Chondrocyte (in vitro differentiated cells): ENCODE results near the gene DHCR7. TPM values are rescaled to one million over a fixed set of nuclear protein-coding genes. Genes with fewer than 3 reads are reported as not detected.

ENCODE experiments used
- DNase-seq: peaks from one replicate; pipeline ENCODE4 v3.0.0; 2021; ENCODE audit warnings: mixed read lengths, low spot score
- H3K27ac Mint-ChIP-seq: one replicate; pipeline ENCODE4 v1.8.0; 2021; ENCODE audit warnings: mild to moderate bottlenecking, moderate library complexity, mixed read lengths; ENCODE audit not compliant: unreplicated experiment
- H3K27me3 Mint-ChIP-seq: 2 replicates; pipeline ENCODE4 v1.8.0; 2021; ENCODE audit warnings: low read depth, mixed read lengths
- H3K36me3 Mint-ChIP-seq: 2 replicates; pipeline ENCODE4 v1.8.0; 2021; ENCODE audit warnings: low read depth, mixed read lengths
- H3K4me1 Mint-ChIP-seq: 2 replicates; pipeline ENCODE4 v1.8.0; 2021; ENCODE audit warnings: low read depth, mild to moderate bottlenecking, mixed read lengths
- H3K4me3 Mint-ChIP-seq: one replicate; pipeline ENCODE4 v1.8.0; 2021; ENCODE audit warnings: mild to moderate bottlenecking, moderate library complexity, mixed read lengths; ENCODE audit not compliant: unreplicated experiment
- H3K9me3 Mint-ChIP-seq: 2 replicates; pipeline ENCODE4 v1.8.0; 2021; ENCODE audit warnings: low read depth, mixed read lengths
- CTCF ChIP-seq: fragments of 200-600 bp; sonication (generic); IDR thresholded peaks from 2 replicates; pipeline ENCODE4 v1.5.0; 2021; ENCODE audit warnings: antibody characterized with exemption, mild to moderate bottlenecking, moderate library complexity
- microRNA-seq: library from miRNA; unstranded; fragments of <30 nt; microRNA quantifications from one replicate; pipeline ENCODE4 v1.2.0, GENCODE V29; 2020; ENCODE audit warnings: borderline number of aligned reads
- total RNA-seq: library from RNA; stranded (reverse); gene quantifications from 3 replicates; pipeline ENCODE4 v1.2.1, GENCODE V29; 2021

The DHCR7 gene
- total RNA-seq, 1 donor from 2014 or later, result 57.5 TPM

GRCh38 chr11:71387784-71388636, 60.2 kb downstream of the DHCR7 start:
- Mint-ChIP-seq H3K9me3 (peaks cover 4% of the 10 kb centered on the region), H3K36me3 (peaks cover 3% of the 10 kb centered on the region), H3K4me1 (no peaks in the 10 kb centered on the region), H3K27me3 (peaks cover 63% of the 10 kb centered on the region), H3K27ac (no peak overlapping the region), H3K4me3 (no peak overlapping the region)
- no peak for TF ChIP-seq CTCF
- DNase-seq, result no peak

DNA sequence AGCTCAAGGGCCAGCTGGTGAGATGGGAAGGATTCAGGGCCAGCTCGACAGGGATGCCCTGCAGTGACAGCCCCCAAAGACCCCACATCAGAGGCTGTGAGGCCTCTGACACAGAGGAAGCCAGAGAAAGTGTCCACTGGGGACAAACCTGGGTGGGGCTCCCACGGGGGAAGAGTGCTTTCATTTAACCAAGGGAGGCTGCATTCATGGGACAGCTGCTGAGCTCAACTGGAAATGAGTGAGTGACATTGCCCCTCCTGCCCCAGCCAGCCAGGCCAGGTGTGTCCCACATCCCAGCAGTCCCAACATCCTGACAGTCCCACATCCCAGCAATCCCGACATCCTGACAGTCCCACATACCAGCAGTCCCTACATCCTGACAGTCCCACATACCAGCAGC, 61.0 kb downstream of the DHCR7 start:
- H3K4me3 Mint-ChIP-seq, result no peak overlapping the region
- no peak overlapping the region for H3K27ac Mint-ChIP-seq
- no peak for TF ChIP-seq CTCF
- peaks cover 6% of the 10 kb centered on the region for H3K9me3 Mint-ChIP-seq
- peaks cover 3% of the 10 kb centered on the region for H3K36me3 Mint-ChIP-seq
- H3K27me3 Mint-ChIP-seq, result peaks cover 59% of the 10 kb centered on the region
- DNase-seq, result no peak
- H3K4me1 Mint-ChIP-seq, result no peaks in the 10 kb centered on the region

DNA sequence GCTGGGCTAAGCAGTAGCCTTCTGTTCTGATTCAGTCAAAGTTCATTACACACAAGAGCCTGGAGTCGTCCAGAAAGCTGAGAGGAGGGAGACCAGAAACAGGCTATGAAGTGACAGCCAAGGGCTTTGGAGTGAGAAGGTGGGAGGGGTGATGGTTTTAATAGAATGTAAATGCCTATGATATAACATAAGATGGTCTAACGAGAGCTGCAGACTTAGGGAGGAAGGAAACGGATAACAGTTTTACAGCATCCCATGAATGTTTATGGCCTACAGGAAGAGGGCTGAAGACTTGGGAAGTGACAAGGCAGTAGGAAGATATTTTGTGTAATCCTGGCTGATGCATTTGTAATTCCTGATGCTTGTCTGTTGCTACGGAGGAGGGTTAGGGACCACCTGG, 62.0 kb downstream of the DHCR7 start:
- TF ChIP-seq CTCF, result no peak
- Mint-ChIP-seq H3K36me3 (peaks cover 3% of the 10 kb centered on the region), H3K4me3 (no peak overlapping the region), H3K27ac (no peak overlapping the region), H3K9me3 (peaks cover 9% of the 10 kb centered on the region), H3K27me3 (peaks cover 53% of the 10 kb centered on the region), H3K4me1 (no peaks in the 10 kb centered on the region)
- DNase-seq, result no peak

- Mint-ChIP-seq H3K36me3 (peaks cover 3% of the 10 kb centered on the region), H3K27ac (no peak overlapping the region), H3K4me1 (no peaks in the 10 kb centered on the region), H3K27me3 (peaks cover 43% of the 10 kb centered on the region), H3K4me3 (no peak overlapping the region), H3K9me3 (peaks cover 9% of the 10 kb centered on the region)
- TF ChIP-seq CTCF, result no peak
- no peak for DNase-seq
Measured at GRCh38 chr11:71385091-71385490, 63.1 kb downstream of the DHCR7 start.

GRCh38 chr11:71384561-71384960, 63.6 kb downstream of the DHCR7 start:
- peaks cover 38% of the 10 kb centered on the region for H3K27me3 Mint-ChIP-seq
- no peaks in the 10 kb centered on the region for H3K4me1 Mint-ChIP-seq
- no peak for TF ChIP-seq CTCF
- H3K9me3 Mint-ChIP-seq, result peaks cover 9% of the 10 kb centered on the region
- H3K27ac Mint-ChIP-seq, result no peak overlapping the region
- DNase-seq, result no peak
- H3K4me3 Mint-ChIP-seq, result no peak overlapping the region
- peaks cover 3% of the 10 kb centered on the region for H3K36me3 Mint-ChIP-seq

Small RNAs within 50 kb of the gene (microRNA-seq; reads per million reads assigned to microRNA genes)
- not detected for gene MIR6754

Other genes starting within 250 kb of the DHCR7 start
- gene SHANK2, start 195.8 kb downstream of the DHCR7 start, total RNA-seq, result 0.53 to 1.6 TPM (median 0.97 TPM) in 3 replicates
- 38.8 to 47.5 TPM (median 41.4 TPM) in 3 replicates for gene NADSYN1, start 4.8 kb upstream of the DHCR7 start, total RNA-seq
- not detected in 3 replicates for gene KRTAP5-7, start 78.9 kb upstream of the DHCR7 start, total RNA-seq
- not detected in 3 replicates for gene KRTAP5-8, start 89.6 kb upstream of the DHCR7 start, total RNA-seq
- 0.20 to 0.36 TPM in 2 of 3 replicates, not detected in the other for gene KRTAP5-9, start 100.0 kb upstream of the DHCR7 start, total RNA-seq
- gene KRTAP5-10, start 117.2 kb upstream of the DHCR7 start, total RNA-seq, result not detected in 3 replicates
- not detected in 3 replicates for gene KRTAP5-11, start 134.5 kb upstream of the DHCR7 start, total RNA-seq